LNCaP clone FGC (cell line): ENCODE data around the gene FCRLB.

Source experiments
- DNase-seq: peaks from one replicate; pipeline ENCODE4 v3.0.0-alpha.2; 2011; ENCODE audit warnings: low read depth
- H3K4me3 ChIP-seq: 2 replicates; pipeline ENCODE4 v1.5.1; 2011; ENCODE audit warnings: mild to moderate bottlenecking, low read depth, low read length, control low read depth
- TF ChIP-seq, protein P1 (sequence below): IDR thresholded peaks from 2 replicates; pipeline ENCODE4 v1.5.1; 2012; ENCODE audit warnings: mild to moderate bottlenecking; ENCODE audit not compliant: control insufficient read depth, insufficient read depth; ENCODE audit errors: extremely low read depth

The FCRLB gene

GRCh38 chr1:161773791-161774190, 52.4 kb downstream of the FCRLB start:
- no peak for DNase-seq

DNA sequence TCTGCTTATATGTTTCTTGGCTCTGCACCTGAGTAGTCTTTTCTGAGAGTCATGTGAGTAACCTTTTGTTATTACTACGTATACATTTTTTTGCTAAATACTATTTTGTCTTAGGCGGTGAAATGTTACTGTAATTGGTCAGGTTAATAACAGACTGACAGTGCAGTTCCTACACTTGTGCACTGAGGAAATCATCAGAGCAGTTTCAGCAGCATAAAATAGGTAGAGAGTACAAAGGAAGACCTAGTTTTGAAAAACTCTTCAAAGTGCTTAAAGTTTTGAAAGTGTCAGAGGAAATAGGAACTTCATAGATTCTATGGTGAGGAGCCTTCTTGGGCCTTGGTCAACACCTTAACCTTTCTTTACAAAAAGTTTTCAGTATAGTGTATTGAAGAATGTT, 55.9 kb downstream of the FCRLB start:
- TF ChIP-seq, protein P1, sequence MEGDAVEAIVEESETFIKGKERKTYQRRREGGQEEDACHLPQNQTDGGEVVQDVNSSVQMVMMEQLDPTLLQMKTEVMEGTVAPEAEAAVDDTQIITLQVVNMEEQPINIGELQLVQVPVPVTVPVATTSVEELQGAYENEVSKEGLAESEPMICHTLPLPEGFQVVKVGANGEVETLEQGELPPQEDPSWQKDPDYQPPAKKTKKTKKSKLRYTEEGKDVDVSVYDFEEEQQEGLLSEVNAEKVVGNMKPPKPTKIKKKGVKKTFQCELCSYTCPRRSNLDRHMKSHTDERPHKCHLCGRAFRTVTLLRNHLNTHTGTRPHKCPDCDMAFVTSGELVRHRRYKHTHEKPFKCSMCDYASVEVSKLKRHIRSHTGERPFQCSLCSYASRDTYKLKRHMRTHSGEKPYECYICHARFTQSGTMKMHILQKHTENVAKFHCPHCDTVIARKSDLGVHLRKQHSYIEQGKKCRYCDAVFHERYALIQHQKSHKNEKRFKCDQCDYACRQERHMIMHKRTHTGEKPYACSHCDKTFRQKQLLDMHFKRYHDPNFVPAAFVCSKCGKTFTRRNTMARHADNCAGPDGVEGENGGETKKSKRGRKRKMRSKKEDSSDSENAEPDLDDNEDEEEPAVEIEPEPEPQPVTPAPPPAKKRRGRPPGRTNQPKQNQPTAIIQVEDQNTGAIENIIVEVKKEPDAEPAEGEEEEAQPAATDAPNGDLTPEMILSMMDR, result no peak
- no peak overlapping the region for H3K4me3 ChIP-seq
- no peak for DNase-seq

More at GRCh38 chr1:161773791-161774190, 52.4 kb downstream of the FCRLB start:
- TF ChIP-seq, protein P1, result no peak
- no peak overlapping the region for H3K4me3 ChIP-seq
